ENCODE data around the gene SERPINI1. TPM values are rescaled to one million over a fixed set of nuclear protein-coding genes. Genes with fewer than 3 reads are reported as not detected.

SERPINI1 gene
- total RNA-seq, 1 experiment from 2014 or later = 8.0 TPM

DNA sequence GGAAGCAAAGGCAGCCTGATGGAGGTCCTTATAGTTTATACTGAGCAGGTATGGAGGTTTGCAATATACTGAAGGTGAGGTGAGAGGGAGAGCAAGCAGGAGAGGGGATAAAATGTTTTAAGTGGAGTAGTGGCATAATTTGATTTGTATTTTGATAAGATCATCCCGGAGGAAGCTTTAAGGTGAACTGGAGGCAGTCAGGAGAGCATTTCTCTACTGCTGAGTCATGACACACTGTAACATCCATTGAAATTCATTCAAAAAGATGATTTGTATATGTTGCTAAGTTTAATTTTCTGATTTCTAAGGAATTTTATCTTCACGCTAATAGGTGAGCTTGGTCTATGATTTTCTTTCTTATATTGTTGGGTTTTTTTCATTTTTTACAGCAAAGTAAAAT is 81.4 kb downstream of the SERPINI1 start:
- no peak overlapping the region for H3K4me3 ChIP-seq (ENCODE audit: low read depth in 2 of 2, low read length in 2 of 2)
- DNase-seq (ENCODE audit: low read depth, low spot score) (no peak), ATAC-seq (no peak)
- TF ChIP-seq POLR2AphosphoS5 (IDR thresholded peaks at IDR 0.05; ENCODE audit: low read depth, low read length) (no peak), SIN3A (IDR thresholded peaks at IDR 0.05; ENCODE audit: borderline replicate concordance, insufficient read depth, low read depth, low read length) (no peak), TCF7L2 (IDR thresholded peaks at IDR 0.05; ENCODE audit: low read depth, low read length) (no peak)
- TF ChIP-seq, protein P1, sequence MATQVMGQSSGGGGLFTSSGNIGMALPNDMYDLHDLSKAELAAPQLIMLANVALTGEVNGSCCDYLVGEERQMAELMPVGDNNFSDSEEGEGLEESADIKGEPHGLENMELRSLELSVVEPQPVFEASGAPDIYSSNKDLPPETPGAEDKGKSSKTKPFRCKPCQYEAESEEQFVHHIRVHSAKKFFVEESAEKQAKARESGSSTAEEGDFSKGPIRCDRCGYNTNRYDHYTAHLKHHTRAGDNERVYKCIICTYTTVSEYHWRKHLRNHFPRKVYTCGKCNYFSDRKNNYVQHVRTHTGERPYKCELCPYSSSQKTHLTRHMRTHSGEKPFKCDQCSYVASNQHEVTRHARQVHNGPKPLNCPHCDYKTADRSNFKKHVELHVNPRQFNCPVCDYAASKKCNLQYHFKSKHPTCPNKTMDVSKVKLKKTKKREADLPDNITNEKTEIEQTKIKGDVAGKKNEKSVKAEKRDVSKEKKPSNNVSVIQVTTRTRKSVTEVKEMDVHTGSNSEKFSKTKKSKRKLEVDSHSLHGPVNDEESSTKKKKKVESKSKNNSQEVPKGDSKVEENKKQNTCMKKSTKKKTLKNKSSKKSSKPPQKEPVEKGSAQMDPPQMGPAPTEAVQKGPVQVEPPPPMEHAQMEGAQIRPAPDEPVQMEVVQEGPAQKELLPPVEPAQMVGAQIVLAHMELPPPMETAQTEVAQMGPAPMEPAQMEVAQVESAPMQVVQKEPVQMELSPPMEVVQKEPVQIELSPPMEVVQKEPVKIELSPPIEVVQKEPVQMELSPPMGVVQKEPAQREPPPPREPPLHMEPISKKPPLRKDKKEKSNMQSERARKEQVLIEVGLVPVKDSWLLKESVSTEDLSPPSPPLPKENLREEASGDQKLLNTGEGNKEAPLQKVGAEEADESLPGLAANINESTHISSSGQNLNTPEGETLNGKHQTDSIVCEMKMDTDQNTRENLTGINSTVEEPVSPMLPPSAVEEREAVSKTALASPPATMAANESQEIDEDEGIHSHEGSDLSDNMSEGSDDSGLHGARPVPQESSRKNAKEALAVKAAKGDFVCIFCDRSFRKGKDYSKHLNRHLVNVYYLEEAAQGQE (IDR thresholded peaks at IDR 0.05; ENCODE audit: insufficient read depth in 1 of 2, low read depth in 2 of 2, low read length in 1 of 2) = no peak
- intact Hi-C loops (cut with micrococcal nuclease; ENCODE audit: unreplicated experiment) (no loop called here), in situ Hi-C loops (cut with HindIII; ENCODE audit: low pct_unique_long_range_greater_than_20kb, low sequenced_read_pairs) (no loop called here)
- no peaks in the 10 kb centered on the region for H3K36me3 ChIP-seq (ENCODE audit: control insufficient read depth, insufficient read depth, low read length)
- ChIA-PET CTCF (no interaction called here), POLR2A (no interaction called here)
- H3K4me1 ChIP-seq (ENCODE audit: control insufficient read depth, insufficient read depth, low read length) = no peaks in the 10 kb centered on the region
- no peaks in the 10 kb centered on the region for H3K9me3 ChIP-seq (ENCODE audit: control insufficient read depth, insufficient read depth, low read depth, low read length)
- BruUV-seq (replicated peaks) = no TSS peak
- no peaks in the 10 kb centered on the region for H3K27me3 ChIP-seq (ENCODE audit: control insufficient read depth, insufficient read depth, low read length)
- no peak overlapping the region for H3K27ac ChIP-seq (ENCODE audit: low read length)

DNA sequence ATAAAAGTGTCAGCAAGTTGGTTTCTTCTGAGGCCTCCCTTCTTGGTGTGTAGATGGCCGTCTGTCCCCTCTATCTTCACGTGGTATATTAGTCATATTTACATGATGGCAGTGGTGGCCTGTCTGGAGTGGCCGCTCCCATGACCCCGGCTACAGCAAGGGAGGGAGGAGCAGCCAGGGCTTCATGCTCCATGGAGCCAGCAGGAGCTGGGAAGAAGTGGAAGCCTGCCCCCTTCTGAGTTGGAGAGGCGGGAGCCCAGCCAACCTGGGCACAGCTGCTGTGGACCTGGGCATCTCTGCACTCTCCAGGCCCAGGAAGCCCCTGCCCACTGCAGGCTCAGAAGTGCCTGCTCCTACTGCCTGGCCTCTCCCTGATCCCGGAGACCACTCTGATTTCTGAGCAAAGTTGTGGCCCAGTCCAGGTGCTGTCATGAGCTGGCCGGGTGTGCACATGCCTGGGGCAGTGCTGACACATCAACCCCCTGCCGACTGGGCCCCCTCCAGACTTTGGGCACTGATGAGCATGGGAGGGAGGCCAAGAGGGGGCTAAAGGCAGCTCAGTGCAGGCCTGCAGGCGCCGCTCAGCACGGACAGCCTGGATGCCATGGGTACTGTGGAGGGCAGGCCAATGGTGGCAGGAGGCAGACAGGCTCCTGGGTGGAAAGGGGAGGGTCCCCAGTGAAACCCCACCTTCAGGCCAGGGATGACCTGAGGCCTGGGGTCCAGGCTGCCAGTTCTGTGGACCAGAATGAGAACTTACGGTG is 84.8 kb downstream of the SERPINI1 start:
- in situ Hi-C loops (cut with HindIII; ENCODE audit: low pct_unique_long_range_greater_than_20kb, low sequenced_read_pairs) (no loop called here), intact Hi-C loops (cut with micrococcal nuclease; ENCODE audit: unreplicated experiment) (no loop called here)
- TF ChIP-seq, protein P1 (IDR thresholded peaks at IDR 0.05; ENCODE audit: insufficient read depth in 1 of 2, low read depth in 2 of 2, low read length in 1 of 2) = no peak
- no peak for TF ChIP-seq SIN3A (IDR thresholded peaks at IDR 0.05; ENCODE audit: borderline replicate concordance, insufficient read depth, low read depth, low read length)
- no peak for TF ChIP-seq TCF7L2 (IDR thresholded peaks at IDR 0.05; ENCODE audit: low read depth, low read length)
- TF ChIP-seq POLR2AphosphoS5 (IDR thresholded peaks at IDR 0.05; ENCODE audit: low read depth, low read length) = no peak
- TF ChIP-seq, protein P2, sequence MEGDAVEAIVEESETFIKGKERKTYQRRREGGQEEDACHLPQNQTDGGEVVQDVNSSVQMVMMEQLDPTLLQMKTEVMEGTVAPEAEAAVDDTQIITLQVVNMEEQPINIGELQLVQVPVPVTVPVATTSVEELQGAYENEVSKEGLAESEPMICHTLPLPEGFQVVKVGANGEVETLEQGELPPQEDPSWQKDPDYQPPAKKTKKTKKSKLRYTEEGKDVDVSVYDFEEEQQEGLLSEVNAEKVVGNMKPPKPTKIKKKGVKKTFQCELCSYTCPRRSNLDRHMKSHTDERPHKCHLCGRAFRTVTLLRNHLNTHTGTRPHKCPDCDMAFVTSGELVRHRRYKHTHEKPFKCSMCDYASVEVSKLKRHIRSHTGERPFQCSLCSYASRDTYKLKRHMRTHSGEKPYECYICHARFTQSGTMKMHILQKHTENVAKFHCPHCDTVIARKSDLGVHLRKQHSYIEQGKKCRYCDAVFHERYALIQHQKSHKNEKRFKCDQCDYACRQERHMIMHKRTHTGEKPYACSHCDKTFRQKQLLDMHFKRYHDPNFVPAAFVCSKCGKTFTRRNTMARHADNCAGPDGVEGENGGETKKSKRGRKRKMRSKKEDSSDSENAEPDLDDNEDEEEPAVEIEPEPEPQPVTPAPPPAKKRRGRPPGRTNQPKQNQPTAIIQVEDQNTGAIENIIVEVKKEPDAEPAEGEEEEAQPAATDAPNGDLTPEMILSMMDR (IDR thresholded peaks at IDR 0.05) = no peak
- ChIA-PET POLR2A (no interaction called here), CTCF (no interaction called here)
- BruUV-seq (replicated peaks) = no TSS peak
- ATAC-seq (0 out of 2 replicates have a peak, but pooled peaks have one; percentile 17), DNase-seq (ENCODE audit: low read depth, low spot score) (no peak)
- Histone ChIP-seq H3K27me3 (ENCODE audit: control insufficient read depth, insufficient read depth, low read length) (no peaks in the 10 kb centered on the region), H3K9me3 (ENCODE audit: control insufficient read depth, insufficient read depth, low read depth, low read length) (no peaks in the 10 kb centered on the region), H3K4me1 (ENCODE audit: control insufficient read depth, insufficient read depth, low read length) (no peaks in the 10 kb centered on the region), H3K4me3 (ENCODE audit: low read depth in 2 of 2, low read length in 2 of 2) (no peak overlapping the region), H3K36me3 (ENCODE audit: control insufficient read depth, insufficient read depth, low read length) (no peaks in the 10 kb centered on the region), H3K27ac (ENCODE audit: low read length) (no peak overlapping the region)
